Trophoblast cell (in vitro differentiated cells and primary cell): ENCODE results near the gene GLIS1.
A peak's percentile ranks its signal among the peaks of the same experiment; 100 is the strongest.

Source experiments
- DNase-seq, 2 donors: peaks; one replicate each; pipeline ENCODE4 v3.0.0-alpha.2; 2016
- H2AFZ ChIP-seq: 2 replicates; pipeline ENCODE4 v1.6.1; 2013; ENCODE audit warnings: low read length, moderate library complexity, mild to moderate bottlenecking; ENCODE audit not compliant: insufficient read depth, poor library complexity
- H2AK5ac ChIP-seq: 2 replicates; pipeline ENCODE4 v1.6.1; 2013; ENCODE audit warnings: mild to moderate bottlenecking, low read length
- H2BK120ac ChIP-seq: 2 replicates; pipeline ENCODE4 v1.6.1; 2013; ENCODE audit warnings: low read length, mild to moderate bottlenecking, moderate library complexity; ENCODE audit not compliant: insufficient read depth, poor library complexity
- H2BK12ac ChIP-seq: 2 replicates; pipeline ENCODE4 v1.6.1; 2013; ENCODE audit warnings: mild to moderate bottlenecking, low read length, moderate library complexity
- H2BK5ac ChIP-seq: 2 replicates; pipeline ENCODE4 v1.6.1; 2013; ENCODE audit warnings: low read length, low read depth, moderate library complexity, mild to moderate bottlenecking; ENCODE audit not compliant: poor library complexity
- H3K14ac ChIP-seq: 2 replicates; pipeline ENCODE4 v1.6.1; 2013; ENCODE audit warnings: mild to moderate bottlenecking, low read length
- H3K18ac ChIP-seq: 2 replicates; pipeline ENCODE4 v1.6.1; 2013; ENCODE audit warnings: mild to moderate bottlenecking, low read length
- H3K23ac ChIP-seq: 2 replicates; pipeline ENCODE4 v1.6.1; 2013; ENCODE audit warnings: low read length
- H3K27ac ChIP-seq: 2 replicates; pipeline ENCODE4 v1.5.1; 2013; ENCODE audit warnings: low read depth, mild to moderate bottlenecking, inconsistent platforms, low read length, moderate library complexity
- H3K27me3 ChIP-seq: 2 replicates; pipeline ENCODE4 v1.6.1; 2013; ENCODE audit warnings: inconsistent platforms, mild to moderate bottlenecking, low read length, moderate library complexity; ENCODE audit not compliant: insufficient read depth
- H3K36me3 ChIP-seq, 2 experiments: 1 replicate in 1 of 2; 2 replicates in 1 of 2; pipeline ENCODE4 v1.6.1; 2013; ENCODE audit warnings: low read length in 2 of 2, mild to moderate bottlenecking in 2 of 2, moderate library complexity in 1 of 2; ENCODE audit not compliant: insufficient read depth in 2 of 2, control insufficient read depth in 1 of 2
- H3K4ac ChIP-seq: 2 replicates; pipeline ENCODE4 v1.6.1; 2013; ENCODE audit warnings: low read depth, mild to moderate bottlenecking, low read length, moderate library complexity
- H3K4me1 ChIP-seq, 2 experiments: 1 replicate in 1 of 2; 2 replicates in 1 of 2; pipeline ENCODE4 v1.6.1; 2013; ENCODE audit warnings: low read length in 2 of 2, mild to moderate bottlenecking in 2 of 2, moderate library complexity in 1 of 2; ENCODE audit not compliant: insufficient read depth in 2 of 2, control insufficient read depth in 1 of 2
- H3K4me2 ChIP-seq: 2 replicates; pipeline ENCODE4 v1.6.1; 2013; ENCODE audit warnings: inconsistent platforms, mild to moderate bottlenecking, low read length, moderate library complexity
- H3K4me3 ChIP-seq: 2 replicates; pipeline ENCODE4 v1.5.1; 2013; ENCODE audit warnings: mild to moderate bottlenecking, low read depth, low read length, inconsistent platforms
- H3K79me1 ChIP-seq: one replicate; pipeline ENCODE4 v1.6.1; 2013; ENCODE audit warnings: low read length
- H3K79me2 ChIP-seq: 2 replicates; pipeline ENCODE4 v1.6.1; 2013; ENCODE audit warnings: low read length, mild to moderate bottlenecking; ENCODE audit not compliant: control insufficient read depth, insufficient read depth, poor library complexity
- H3K9ac ChIP-seq: 2 replicates; pipeline ENCODE4 v1.6.1; 2013; ENCODE audit warnings: mild to moderate bottlenecking, low read length
- H3K9me3 ChIP-seq: 2 replicates; pipeline ENCODE4 v1.6.1; 2013; ENCODE audit warnings: low read depth, mild to moderate bottlenecking, control low read depth, inconsistent platforms, low read length; ENCODE audit not compliant: insufficient read depth
- H4K12ac ChIP-seq: 2 replicates; pipeline ENCODE4 v1.6.1; 2013; ENCODE audit warnings: low read depth, mild to moderate bottlenecking, low read length, moderate library complexity
- H4K8ac ChIP-seq: 2 replicates; pipeline ENCODE4 v1.6.1; 2013; ENCODE audit warnings: low read depth, mild to moderate bottlenecking, low read length, moderate library complexity
- H4K91ac ChIP-seq: one replicate; pipeline ENCODE4 v1.6.1; 2013; ENCODE audit warnings: low read depth, mild to moderate bottlenecking, low read length, moderate library complexity
- WGBS: extraction: QIAGEN DNeasy Blood & Tissue Kit; methylation state at CpG from one replicate; pipeline ENCODE4 v1.1.7; 2013; ENCODE audit warnings: missing lambda C conversion rate; ENCODE audit not compliant: insufficient read length, insufficient coverage; ENCODE audit errors: extremely low coverage; 5-methylcytosine and 5-hydroxymethylcytosine counted together

GLIS1 gene

GRCh38 chr1:53766831-53767405 lies 28.0 kb upstream of the GLIS1 start:
- Histone ChIP-seq H3K79me1 (no peaks in the 10 kb centered on the region), H4K12ac (no peak overlapping the region), H2BK120ac (no peak overlapping the region), H3K4me2 (no peak overlapping the region), H3K4ac (no peak overlapping the region), H3K9ac (no peak overlapping the region), H4K91ac (no peak overlapping the region), H3K9me3 (no peaks in the 10 kb centered on the region), H4K8ac (no peak overlapping the region), H3K4me3 (no peak overlapping the region), H3K36me3 (peaks cover 0 to 2% of the 10 kb centered on the region in 2 experiments), H3K14ac (no peak overlapping the region), H2BK5ac (no peak overlapping the region), H3K23ac (no peak overlapping the region), H3K4me1 (no peaks in the 10 kb centered on the region), H3K27me3 (no peaks in the 10 kb centered on the region), H3K27ac (no peak overlapping the region), H3K18ac (no peak overlapping the region), H2BK12ac (no peak overlapping the region), H3K79me2 (no peaks in the 10 kb centered on the region), H2AFZ (no peak overlapping the region), H2AK5ac (no peak overlapping the region)
- peak in 1 of 2 donors; percentile 48 for DNase-seq
- WGBS, result no CpG with 5 or more reads among the region's 3 CpGs

- no peak overlapping the region for H2AFZ ChIP-seq
- no peak overlapping the region for H4K8ac ChIP-seq
- no peak for DNase-seq
- H3K9me3 ChIP-seq, result no peaks in the 10 kb centered on the region
- H3K4me1 ChIP-seq, result no peaks in the 10 kb centered on the region
- no peak overlapping the region for H3K27ac ChIP-seq
- no peak overlapping the region for H2BK5ac ChIP-seq
- H2AK5ac ChIP-seq, result no peak overlapping the region
- no peak overlapping the region for H2BK120ac ChIP-seq
- no peak overlapping the region for H4K91ac ChIP-seq
- H3K27me3 ChIP-seq, result no peaks in the 10 kb centered on the region
- H3K79me1 ChIP-seq, result no peaks in the 10 kb centered on the region
- H3K9ac ChIP-seq, result no peak overlapping the region
- H3K14ac ChIP-seq, result no peak overlapping the region
- no peak overlapping the region for H2BK12ac ChIP-seq
- no peak overlapping the region for H3K4me3 ChIP-seq
- H4K12ac ChIP-seq, result no peak overlapping the region
- H3K23ac ChIP-seq, result no peak overlapping the region
- H3K4me2 ChIP-seq, result no peak overlapping the region
- H3K18ac ChIP-seq, result no peak overlapping the region
- H3K79me2 ChIP-seq, result no peaks in the 10 kb centered on the region
- peaks cover 0 to 2% of the 10 kb centered on the region in 2 experiments for H3K36me3 ChIP-seq
- WGBS, result no CpG with 5 or more reads among the region's 3 CpGs
- no peak overlapping the region for H3K4ac ChIP-seq
Measured at GRCh38 chr1:53766194-53766742, 27.3 kb upstream of the GLIS1 start.

- no CpG with 5 or more reads among the region's 1 CpG for WGBS
- Histone ChIP-seq H3K4me1 (no peaks in the 10 kb centered on the region), H3K36me3 (peaks cover 0 to 1% of the 10 kb centered on the region in 2 experiments), H3K9ac (no peak overlapping the region), H3K27ac (no peak overlapping the region), H3K18ac (no peak overlapping the region), H4K8ac (no peak overlapping the region), H2AK5ac (no peak overlapping the region), H3K9me3 (no peaks in the 10 kb centered on the region), H2BK5ac (no peak overlapping the region), H3K79me2 (no peaks in the 10 kb centered on the region), H3K4ac (no peak overlapping the region), H2BK12ac (no peak overlapping the region), H3K27me3 (no peaks in the 10 kb centered on the region), H3K79me1 (no peaks in the 10 kb centered on the region), H2AFZ (no peak overlapping the region), H4K91ac (no peak overlapping the region), H3K14ac (no peak overlapping the region), H4K12ac (no peak overlapping the region), H2BK120ac (no peak overlapping the region), H3K4me2 (no peak overlapping the region), H3K4me3 (no peak overlapping the region), H3K23ac (no peak overlapping the region)
- no peak for DNase-seq
Measured at GRCh38 chr1:53765657-53766056, 26.7 kb upstream of the GLIS1 start.

- Histone ChIP-seq H3K4me3 (no peak overlapping the region), H3K9me3 (no peaks in the 10 kb centered on the region), H2BK120ac (no peak overlapping the region), H3K4me1 (no peaks in the 10 kb centered on the region), H4K12ac (no peak overlapping the region), H4K8ac (no peak overlapping the region), H3K27me3 (no peaks in the 10 kb centered on the region), H3K36me3 (no peaks in the 10 kb centered on the region), H3K79me2 (no peaks in the 10 kb centered on the region), H4K91ac (no peak overlapping the region), H3K14ac (no peak overlapping the region), H2AFZ (no peak overlapping the region), H3K23ac (no peak overlapping the region), H3K27ac (no peak overlapping the region), H3K79me1 (no peaks in the 10 kb centered on the region), H2BK5ac (no peak overlapping the region), H2AK5ac (no peak overlapping the region), H3K9ac (no peak overlapping the region), H3K18ac (no peak overlapping the region), H2BK12ac (no peak overlapping the region), H3K4me2 (no peak overlapping the region), H3K4ac (no peak overlapping the region)
- DNase-seq, result no peak
- no CpG with 5 or more reads among the region's 2 CpGs for WGBS
Measured at GRCh38 chr1:53763911-53764310, 24.9 kb upstream of the GLIS1 start.
